OCI-LY1 (cell line): Measurements from ENCODE around the gene NAA16.

Experiments
- CTCF ChIP-seq: fragments of 200-600 bp; sonication (generic), shearing (Covaris generic); IDR thresholded peaks from 2 replicates; pipeline ENCODE4 v1.5.1; 2017; ENCODE audit warnings: mild to moderate bottlenecking, antibody characterized with exemption, low read length, moderate library complexity, mixed read lengths
- EZH2 ChIP-seq: fragments of 200-600 bp; sonication (generic), shearing (Covaris generic); IDR thresholded peaks from 2 replicates; pipeline ENCODE4 v1.8.0; 2017; ENCODE audit warnings: borderline replicate concordance, mixed run types, mild to moderate bottlenecking, antibody characterized with exemption, low read length, moderate library complexity, mixed read lengths

- no peak for TF ChIP-seq CTCF
- no peak for TF ChIP-seq EZH2
Measured at GRCh38 chr13:41312176-41312500, 1.1 kb downstream of the NAA16 start.
